ENCODE measurements around the gene CIAO2B.
"Not testable (repeated sequence)": the region's sequence is repeated elsewhere in the genome, so short reads cannot be mapped to it uniquely, and the experiment has no call there.

The CIAO2B gene

GRCh38 chr16:66934138-66934838 lies at the start of gene CIAO2B:
Gene CIAO2B, minus strand, starts transcription at chr16:66934402. Its CDS starts 38 bp downstream, at chr16:66934364.
- DNase-seq (ENCODE audit: low read depth), result peak; percentile 67

DNA sequence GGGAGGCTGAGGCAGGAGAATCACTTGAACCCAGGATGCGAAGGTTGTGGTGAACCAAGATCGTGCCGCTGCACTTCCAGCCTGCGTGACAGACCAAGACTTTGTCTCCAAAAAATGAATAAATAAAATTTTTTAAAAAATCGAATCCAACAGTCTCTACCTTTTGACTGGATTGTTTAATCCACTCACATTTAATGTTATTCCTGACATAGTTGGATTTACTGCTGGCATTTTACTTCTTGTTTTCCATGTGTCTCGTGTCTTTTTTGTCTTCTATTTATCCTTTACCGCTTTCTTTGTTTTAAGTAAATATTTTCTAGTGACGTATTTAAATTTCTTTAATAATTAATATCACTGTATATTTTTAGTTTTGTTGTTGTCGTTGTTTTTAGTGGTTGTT lies 48.8 kb upstream of the CIAO2B start:
- no peak for DNase-seq (ENCODE audit: low read depth)

GRCh38 chr16:66979011-66979717 lies 45.0 kb upstream of the CIAO2B start:
- DNase-seq (ENCODE audit: low read depth), result no peak

DNA sequence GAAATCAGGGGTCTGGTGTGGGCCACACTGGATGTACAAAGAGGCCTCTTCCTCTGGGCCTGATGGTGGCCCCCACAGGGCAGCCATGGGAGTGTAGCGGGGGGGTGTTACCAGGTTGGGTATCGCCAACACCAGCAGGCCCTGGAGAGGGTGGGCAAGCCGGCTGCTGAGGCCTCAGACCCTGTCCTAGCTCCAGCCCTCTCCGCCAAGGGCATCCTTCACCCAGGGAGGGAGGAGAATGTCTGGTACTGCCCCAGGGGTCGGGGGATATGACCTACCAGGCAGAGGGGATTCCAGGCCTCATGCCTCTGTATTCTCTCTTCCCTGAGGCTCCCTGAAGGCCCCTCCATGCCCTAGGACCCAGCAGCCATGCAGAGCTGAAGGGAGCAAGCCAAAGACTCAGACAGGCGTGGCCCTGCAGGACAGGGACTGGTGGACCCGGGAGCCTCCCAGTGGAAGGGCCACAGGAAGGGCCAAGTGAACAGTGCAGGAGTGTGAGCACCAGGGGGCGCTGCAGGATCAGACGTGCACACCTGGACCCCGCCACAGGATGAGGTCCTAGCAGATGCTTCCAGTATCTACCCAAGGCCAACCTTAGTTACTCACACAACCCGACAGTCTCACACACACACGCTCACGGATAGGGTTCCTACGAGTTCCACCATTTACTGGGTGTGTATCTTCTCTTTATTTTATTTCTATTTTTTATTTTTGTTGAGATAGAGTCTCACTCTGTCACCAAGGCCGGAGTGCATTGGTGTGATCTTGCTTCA lies 43.3 kb upstream of the CIAO2B start:
- peak; percentile 59 for DNase-seq (ENCODE audit: low read depth)

- DNase-seq (ENCODE audit: low read depth), result no peak
Measured at GRCh38 chr16:66976746-66977145, 42.5 kb upstream of the CIAO2B start.

- DNase-seq (ENCODE audit: low read depth), result no peak
Measured at GRCh38 chr16:66975302-66975893, 41.2 kb upstream of the CIAO2B start.

DNA sequence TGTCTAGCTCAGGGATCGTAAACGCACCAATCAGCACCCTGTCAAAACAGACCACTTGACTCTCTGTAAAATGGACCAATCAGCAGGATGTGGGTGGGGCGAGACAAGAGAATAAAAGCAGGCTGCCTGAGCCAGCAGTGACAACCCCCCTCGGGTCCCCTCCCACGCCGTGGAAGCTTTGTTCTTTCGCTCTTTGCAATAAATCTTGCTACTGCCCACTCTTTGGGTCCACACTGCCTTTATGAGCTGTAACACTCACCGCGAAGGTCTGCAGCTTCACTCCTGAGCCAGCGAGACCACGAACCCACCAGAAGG lies 40.7 kb upstream of the CIAO2B start:
- not testable (repeated sequence) for DNase-seq (ENCODE audit: low read depth)

DNA sequence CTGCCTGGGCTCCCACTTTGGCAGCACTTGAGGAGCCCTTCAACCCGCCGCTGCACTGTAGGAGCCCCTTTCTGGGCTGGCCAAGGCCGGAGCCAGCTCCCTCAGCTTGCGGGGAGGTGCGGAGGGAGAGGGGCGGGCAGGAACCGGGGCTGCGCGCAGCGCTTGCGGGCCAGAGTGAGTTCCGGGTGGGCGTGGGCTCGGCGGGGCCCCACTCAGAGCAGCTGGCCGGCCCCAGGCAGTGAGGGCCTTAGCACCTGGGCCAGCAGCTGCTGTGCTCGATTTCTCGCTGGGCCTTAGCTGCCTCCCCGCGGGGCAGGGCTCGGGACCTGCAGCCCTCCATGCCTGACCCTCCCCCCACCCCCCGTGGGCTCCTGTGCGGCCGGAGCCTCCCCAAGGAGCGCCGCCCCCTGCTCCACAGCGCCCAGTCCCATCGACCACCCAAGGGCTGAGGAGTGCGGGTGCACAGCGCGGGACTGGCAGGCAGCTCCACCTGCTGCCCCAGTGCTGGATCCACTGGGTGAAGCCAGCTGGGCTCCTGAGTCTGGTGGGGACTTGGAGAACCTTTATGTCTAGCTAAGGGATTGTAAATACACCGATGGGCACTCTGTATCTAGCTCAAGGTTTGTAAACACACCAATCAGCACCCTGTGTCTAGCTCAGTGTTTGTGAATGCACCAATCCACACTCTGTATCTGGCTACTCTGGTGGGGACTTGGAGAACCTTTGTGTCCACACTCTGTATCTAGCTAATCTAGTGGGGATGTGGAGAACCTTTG lies 40.1 kb upstream of the CIAO2B start:
- DNase-seq (ENCODE audit: low read depth), result not testable (repeated sequence)

DNA sequence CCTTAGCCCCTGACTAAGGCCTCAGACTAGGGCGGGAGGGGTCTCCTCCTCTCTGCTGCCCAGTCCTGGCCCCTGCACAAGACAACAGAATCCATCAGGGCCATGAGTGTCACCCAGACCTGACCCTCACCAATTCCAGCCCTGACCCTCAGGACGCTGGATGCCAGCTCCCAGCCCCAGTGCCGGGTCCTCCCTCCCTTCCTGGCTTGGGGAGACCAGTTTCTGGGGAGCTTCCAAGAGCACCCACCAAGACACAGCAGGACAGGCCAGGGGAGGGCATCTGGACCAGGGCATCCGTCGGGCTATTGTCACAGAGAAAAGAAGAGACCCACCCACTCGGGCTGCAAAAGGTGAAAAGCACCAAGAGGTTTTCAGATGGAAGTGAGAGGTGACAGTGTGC lies 39.5 kb upstream of the CIAO2B start:
- DNase-seq (ENCODE audit: low read depth), result no peak

DNA sequence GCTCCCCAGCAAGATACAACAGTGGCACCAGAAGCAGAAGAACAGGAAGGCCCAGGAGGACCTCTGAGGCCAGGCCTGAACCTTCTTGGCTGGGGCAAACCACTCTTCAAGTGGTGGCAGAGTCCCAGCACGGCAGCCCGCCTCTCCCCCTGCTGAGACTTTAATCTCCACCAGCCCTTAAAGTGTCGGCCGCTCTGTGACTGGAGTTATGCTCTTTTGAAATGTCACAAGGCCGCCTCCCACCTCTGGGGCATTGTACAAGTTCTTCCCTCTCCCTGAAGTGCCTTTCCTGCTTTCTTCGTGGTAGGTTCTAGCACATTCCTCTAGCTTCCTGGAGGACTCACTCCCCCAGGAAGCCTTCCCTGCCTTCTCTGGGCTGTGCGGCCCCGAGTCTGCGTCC lies 38.8 kb upstream of the CIAO2B start:
- no peak for DNase-seq (ENCODE audit: low read depth)

GRCh38 chr16:66970775-66971720 lies 36.8 kb upstream of the CIAO2B start:
- no peak for DNase-seq (ENCODE audit: low read depth)

DNA sequence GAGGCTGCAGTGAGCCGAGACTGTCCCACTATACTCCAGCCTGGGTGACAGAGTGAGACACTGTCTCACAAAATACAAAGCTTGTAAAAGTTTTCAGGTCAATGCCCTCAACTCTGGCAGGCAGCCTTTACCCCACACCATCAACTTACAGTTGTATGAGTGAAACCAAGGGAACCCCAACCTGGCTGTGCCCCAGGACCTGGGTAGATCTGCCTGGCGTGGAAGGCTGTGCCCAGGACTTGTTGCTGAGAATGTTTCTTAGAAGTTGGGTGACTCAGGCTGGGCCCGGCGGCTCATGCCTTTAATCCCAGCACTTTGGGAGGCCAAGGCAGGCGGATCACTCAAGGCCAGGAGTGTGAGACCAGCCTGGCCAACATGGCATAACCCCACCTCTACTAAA lies 34.6 kb upstream of the CIAO2B start:
- no peak for DNase-seq (ENCODE audit: low read depth)

GRCh38 chr16:66964049-66964448 lies 29.8 kb upstream of the CIAO2B start:
- DNase-seq (ENCODE audit: low read depth), result no peak

GRCh38 chr16:66961914-66962313 lies 27.7 kb upstream of the CIAO2B start:
- no peak for DNase-seq (ENCODE audit: low read depth)

DNA sequence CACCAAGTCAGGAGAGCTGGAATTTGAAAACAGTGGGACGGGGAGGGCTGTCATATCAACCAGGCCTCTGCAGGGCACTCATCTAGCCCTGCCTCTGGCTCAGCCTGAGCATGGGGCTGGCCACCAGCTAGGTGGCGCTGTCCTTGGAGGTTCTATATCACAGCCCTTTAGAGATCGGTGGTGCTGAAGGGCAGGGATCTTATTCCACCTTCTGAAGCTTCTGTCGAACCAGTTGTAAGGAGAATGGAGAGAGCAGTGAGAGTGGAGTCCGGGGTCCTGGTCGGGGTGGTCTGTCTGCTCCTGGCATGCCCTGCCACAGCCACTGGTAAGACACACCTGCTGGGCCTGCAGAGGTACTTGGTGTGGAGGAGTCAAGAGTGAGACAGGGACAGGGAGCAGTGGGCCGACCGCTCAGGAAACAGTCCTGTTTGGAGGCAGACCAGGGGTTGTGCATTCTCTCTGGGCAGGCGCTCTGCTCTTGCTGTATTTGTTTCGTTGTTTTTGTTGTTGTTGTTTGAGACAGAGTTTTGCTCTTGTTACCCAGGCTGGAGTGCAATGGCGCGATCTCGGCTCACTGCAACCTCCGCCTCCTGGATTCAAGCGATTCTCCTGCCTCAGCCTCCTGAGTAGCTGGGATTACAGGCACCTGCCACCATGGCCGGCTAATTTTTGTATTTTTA lies 27.0 kb upstream of the CIAO2B start, which contains the start of gene CES3:
TSS of gene CES3 (plus strand) at position 202 of the 680 bp plus-strand sequence. CDS start at position 244, 42 bp downstream.
- DNase-seq (ENCODE audit: low read depth), result peak; percentile 35

DNA sequence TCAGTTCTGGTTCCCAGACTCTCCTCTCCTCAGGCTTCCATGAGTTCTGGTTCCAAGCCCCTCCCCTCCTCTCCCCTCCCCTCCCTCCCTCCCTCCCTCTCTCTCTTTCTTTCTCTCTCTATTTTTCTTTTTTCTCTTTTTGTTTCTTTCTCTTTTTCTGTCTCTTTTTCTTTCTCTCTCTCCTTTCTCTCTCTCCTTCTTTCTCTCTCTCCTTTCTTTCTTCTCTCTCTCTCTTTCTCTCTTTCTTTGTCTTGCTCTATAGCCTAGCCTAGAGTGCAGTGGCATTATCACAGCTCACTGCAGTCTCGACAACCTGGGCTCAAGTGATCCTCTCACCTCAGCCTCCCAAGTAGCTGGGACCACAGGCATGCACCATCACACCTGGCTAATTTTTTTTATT lies 26.1 kb upstream of the CIAO2B start:
- no peak for DNase-seq (ENCODE audit: low read depth)

- DNase-seq (ENCODE audit: low read depth), result no peak
Measured at GRCh38 chr16:66959704-66960161, 25.5 kb upstream of the CIAO2B start.

- no peak for DNase-seq (ENCODE audit: low read depth)
Measured at GRCh38 chr16:66958857-66959703, 24.9 kb upstream of the CIAO2B start.

DNA sequence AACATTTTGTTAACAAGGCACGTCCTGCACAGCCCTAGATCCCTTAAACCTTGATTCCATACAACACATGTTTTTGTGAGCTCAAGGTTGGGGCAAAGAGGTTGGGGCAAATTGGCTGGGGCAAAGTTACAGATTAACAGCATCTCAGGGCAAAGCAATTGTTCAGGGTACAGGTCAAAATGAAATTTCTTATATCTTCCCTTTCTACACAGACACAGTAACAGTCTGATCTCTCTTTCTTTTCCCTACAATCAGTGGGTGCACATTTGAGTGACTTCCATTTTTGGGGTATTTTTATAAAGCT lies 21.9 kb upstream of the CIAO2B start:
- DNase-seq (ENCODE audit: low read depth), result not testable (repeated sequence)

All from GM04504 (cell line).